GM18873 (cell line): ENCODE measurements around the gene SPINK13.
"Not testable (repeated sequence)": the region's sequence is repeated elsewhere in the genome, so short reads cannot be mapped to it uniquely, and the experiment has no call there.

Experiments used
- ATAC-seq: cut with Tn5 transposase; IDR thresholded peaks from one replicate; pipeline ENCODE4 v1.9.1; 2021; ENCODE audit warnings: mild to moderate bottlenecking, moderate library complexity, moderate number of reproducible peaks; ENCODE audit not compliant: unreplicated experiment, low FRiP score

The SPINK13 gene

DNA sequence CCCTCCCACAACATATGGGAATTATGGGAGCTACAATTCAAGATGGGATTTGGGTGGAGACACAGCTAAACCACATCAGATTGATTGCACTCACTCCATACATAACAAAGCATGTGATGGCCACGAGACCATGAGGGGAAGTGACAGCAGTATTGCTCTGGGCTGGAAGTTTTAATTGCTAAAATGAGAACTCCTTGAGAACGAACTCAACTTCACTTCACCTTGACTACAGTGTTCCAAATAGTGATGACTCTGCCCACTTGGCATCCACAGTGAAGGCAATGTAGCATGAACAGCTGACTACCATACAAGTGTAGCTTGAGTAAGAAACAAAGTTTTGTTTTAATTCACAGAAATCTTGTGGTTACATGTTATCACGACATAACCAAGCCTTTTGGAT, 42.9 kb downstream of the SPINK13 start:
- ATAC-seq, result no peak

GRCh38 chr5:148312153-148312552, 43.6 kb downstream of the SPINK13 start, which contains the start of gene SPINK7:
SPINK7 (plus strand) TSS chr5:148312423; CDS start chr5:148312484, 61 bp downstream.
- ATAC-seq, result no peak

GRCh38 chr5:148314187-148314586, 45.6 kb downstream of the SPINK13 start:
- no peak for ATAC-seq

DNA sequence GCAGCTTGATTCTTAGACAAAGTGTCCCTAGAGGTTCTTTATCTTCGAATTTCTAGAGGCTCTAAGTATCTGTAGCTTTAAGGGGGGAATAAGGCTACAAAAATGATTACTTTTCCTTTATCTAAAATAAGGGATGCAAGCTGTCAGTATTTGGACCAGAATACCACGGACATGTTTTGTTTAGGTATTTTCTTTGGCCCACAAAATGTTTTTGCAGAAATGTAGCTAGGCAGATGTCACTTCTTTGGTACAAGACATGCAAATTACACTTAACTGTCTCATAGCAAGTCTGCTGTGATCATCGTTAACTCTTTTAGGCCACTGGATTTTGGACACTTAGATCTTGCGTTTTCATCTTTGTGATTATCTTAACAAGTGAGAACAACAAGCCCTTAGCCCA, 46.1 kb downstream of the SPINK13 start:
- no peak for ATAC-seq

DNA sequence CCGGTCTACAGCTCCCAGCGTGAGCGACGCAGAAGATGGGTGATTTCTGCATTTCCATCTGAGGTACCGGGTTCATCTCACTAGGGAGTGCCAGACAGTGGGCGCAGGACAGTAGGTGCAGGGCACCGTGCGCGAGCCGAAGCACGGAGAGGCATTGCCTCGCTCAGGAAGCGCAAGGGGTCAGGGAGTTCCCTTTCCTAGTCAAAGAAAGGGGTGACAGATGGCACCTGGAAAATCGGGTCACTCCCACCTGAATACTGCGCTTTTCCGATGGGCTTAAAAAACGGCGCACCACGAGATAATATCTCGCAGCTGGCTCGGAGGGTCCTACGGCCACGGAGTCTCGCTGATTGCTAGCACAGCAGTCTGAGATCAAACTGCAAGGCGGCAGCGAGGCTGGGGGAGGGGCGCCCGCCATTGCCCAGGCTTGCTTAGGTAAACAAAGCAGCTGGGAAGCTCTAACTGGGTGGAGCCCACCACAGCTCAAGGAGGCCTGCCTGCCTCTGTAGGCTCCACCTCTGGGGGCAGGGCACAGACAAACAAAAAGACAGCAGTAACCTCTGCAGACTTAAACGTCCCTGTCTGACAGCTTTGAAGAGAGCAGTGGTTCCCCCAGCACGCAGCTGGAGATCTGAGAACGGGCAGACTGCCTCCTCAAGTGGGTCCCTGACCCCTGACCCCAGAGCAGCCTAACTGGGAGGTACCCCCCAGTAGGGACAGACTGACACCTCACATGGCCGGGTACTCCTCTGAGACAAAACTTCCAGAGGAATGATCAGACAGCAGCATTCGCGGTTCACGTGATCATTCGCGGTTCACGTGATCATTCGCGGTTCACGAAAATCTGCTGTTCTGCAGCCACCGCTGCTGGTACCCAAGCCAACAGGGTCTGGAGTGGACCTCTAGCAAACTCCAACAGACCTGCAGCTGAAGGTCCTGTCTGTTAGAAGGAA, 51.7 kb downstream of the SPINK13 start:
- not testable (repeated sequence) for ATAC-seq

GRCh38 chr5:148333262-148333849, 64.8 kb downstream of the SPINK13 start:
- ATAC-seq, result no peak

GRCh38 chr5:148335259-148335658, 66.7 kb downstream of the SPINK13 start, which contains the start of gene SPINK9:
SPINK9 (plus strand) TSS chr5:148335559; CDS start chr5:148335614, 55 bp downstream.
- ATAC-seq, result no peak
